ENCODE results near the gene PNMA6F. TPM values are rescaled to one million over a fixed set of nuclear protein-coding genes. Genes with fewer than 3 reads are reported as not detected.
"Not testable (repeated sequence)": the region's sequence is repeated elsewhere in the genome, so short reads cannot be mapped to it uniquely, and the experiment has no call there.

The PNMA6F gene
- total RNA-seq, 3 donors from 2014 or later, result not detected

DNA sequence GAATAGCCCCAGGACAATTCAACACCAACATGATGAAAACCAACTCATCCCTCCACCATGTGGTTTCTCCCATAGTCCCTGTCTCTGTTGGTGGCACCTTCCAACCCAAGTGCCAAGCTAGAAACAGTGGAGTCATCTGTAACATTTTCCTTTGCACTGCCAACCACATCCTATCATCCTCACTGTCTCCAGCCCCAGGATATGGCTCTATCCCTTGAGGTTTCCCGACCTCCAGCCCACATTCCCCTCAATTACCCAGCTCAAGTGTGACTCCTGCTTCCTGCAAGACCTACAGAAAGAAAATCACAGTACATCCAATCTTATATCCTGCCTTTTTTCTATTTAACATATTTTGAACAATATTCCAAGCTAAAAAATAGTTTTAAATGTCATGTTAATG, 24.2 kb downstream of the PNMA6F start:
- TF ChIP-seq, protein P1, sequence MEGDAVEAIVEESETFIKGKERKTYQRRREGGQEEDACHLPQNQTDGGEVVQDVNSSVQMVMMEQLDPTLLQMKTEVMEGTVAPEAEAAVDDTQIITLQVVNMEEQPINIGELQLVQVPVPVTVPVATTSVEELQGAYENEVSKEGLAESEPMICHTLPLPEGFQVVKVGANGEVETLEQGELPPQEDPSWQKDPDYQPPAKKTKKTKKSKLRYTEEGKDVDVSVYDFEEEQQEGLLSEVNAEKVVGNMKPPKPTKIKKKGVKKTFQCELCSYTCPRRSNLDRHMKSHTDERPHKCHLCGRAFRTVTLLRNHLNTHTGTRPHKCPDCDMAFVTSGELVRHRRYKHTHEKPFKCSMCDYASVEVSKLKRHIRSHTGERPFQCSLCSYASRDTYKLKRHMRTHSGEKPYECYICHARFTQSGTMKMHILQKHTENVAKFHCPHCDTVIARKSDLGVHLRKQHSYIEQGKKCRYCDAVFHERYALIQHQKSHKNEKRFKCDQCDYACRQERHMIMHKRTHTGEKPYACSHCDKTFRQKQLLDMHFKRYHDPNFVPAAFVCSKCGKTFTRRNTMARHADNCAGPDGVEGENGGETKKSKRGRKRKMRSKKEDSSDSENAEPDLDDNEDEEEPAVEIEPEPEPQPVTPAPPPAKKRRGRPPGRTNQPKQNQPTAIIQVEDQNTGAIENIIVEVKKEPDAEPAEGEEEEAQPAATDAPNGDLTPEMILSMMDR (IDR thresholded peaks at IDR 0.05), result no peak
- Histone ChIP-seq H3K4me1 (ENCODE audit: low read depth) (no peaks in the 10 kb centered on the region), H3K4me3 (no peak overlapping the region), H3K9me3 (no peaks in the 10 kb centered on the region), H3K36me3 (ENCODE audit: low read depth) (no peaks in the 10 kb centered on the region)
- intact Hi-C loops (cut with DNase I, micrococcal nuclease), result no loop called here
- no peak for ATAC-seq
- no peak for DNase-seq

DNA sequence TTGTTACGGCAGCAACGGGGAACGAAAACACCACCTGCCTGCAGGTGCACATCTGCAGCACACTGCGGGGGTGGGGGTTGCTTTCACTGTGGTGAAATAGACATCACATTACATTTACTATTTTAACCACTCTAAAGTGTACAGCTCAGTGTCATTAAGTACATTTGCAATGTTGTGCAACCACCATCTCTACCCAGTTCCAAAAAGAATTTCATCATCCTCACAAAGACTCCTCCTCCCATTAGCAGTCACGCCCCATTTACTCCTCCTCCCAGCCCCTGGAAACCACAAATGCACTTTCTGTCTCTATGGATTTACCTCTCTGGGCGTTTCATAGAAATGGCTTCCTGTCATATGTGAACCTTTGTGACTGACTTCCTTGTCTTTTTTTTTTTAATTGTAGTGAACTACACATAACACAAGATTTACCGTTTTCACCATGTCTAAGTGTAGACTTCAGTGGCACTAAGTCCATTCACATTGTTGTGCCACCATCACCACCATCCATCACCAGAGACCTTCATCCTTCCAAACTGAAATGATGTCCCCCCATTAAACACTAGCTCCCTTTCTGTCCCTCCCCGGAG, 28.0 kb downstream of the PNMA6F start:
- H3K9me3 ChIP-seq; H3K4me1 ChIP-seq (ENCODE audit: low read depth); H3K4me3 ChIP-seq; DNase-seq; intact Hi-C loops (cut with DNase I, micrococcal nuclease); H3K36me3 ChIP-seq (ENCODE audit: low read depth): not testable (repeated sequence)
- peak; percentile 32 for ATAC-seq

DNA sequence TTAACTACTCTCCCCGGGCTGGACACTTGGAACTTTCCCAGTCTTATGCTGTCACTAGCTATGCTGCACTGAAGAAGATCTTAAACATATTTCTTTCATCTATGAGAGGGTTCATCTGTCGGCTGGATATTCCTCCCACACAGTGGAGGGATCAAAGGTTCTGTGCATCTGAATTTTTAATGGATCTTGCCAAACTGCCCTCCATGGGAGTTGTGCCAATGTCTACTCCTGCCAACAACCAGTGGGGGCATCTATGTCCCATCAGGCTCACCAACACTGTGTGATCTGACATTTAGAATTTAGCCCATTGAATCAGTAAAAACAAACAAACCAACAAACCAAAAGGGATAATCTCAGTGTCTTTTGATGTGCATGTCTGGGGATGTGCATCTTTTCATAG, 32.8 kb downstream of the PNMA6F start:
- H3K4me3 ChIP-seq; DNase-seq; H3K9me3 ChIP-seq; ATAC-seq; intact Hi-C loops (cut with DNase I, micrococcal nuclease); H3K36me3 ChIP-seq (ENCODE audit: low read depth); H3K4me1 ChIP-seq (ENCODE audit: low read depth): not testable (repeated sequence)

DNA sequence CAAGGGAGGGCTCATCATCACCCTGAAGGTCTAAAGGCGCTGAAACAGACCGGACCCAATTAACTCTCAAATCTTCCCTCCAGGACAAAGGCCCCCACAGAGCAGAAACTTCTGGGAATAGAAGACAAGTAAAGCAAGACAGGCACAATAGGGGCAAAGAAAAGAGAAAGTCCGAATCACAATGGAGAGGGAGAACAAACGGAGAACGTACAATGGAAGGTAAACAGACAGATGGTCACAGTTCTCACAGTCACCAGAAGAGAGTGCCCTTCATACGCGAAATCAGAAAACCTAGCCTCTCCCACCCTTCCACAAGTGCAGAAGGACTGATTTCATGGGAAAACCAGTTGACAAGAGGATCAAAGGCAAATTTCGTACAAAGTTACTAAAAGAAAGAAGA, 35.9 kb downstream of the PNMA6F start:
- DNase-seq; H3K36me3 ChIP-seq (ENCODE audit: low read depth); intact Hi-C loops (cut with DNase I, micrococcal nuclease); H3K4me1 ChIP-seq (ENCODE audit: low read depth); H3K9me3 ChIP-seq; H3K4me3 ChIP-seq; ATAC-seq: not testable (repeated sequence)

DNA sequence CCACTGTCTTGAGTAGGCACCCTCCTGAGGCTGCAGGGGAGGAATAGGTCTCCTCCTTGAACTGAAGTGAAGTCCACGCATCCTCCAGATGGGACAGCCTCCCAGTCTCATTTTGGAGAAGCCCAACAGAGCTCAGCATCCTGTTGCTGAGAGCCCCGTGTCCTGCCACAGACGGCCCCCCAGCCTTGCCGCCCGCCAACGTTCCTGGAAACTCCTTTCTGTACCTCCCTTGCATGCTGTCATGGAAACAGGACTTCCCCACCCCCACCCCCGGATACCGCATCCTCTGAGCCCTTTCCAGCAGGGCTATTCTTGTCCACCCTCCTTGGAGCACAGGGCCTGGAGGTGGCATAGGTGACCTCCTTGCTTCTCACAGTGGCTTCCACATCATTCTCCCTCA, 37.6 kb downstream of the PNMA6F start:
- H3K4me1 ChIP-seq (ENCODE audit: low read depth); DNase-seq; H3K36me3 ChIP-seq (ENCODE audit: low read depth); intact Hi-C loops (cut with DNase I, micrococcal nuclease); H3K9me3 ChIP-seq; ATAC-seq; H3K4me3 ChIP-seq: not testable (repeated sequence)

DNA sequence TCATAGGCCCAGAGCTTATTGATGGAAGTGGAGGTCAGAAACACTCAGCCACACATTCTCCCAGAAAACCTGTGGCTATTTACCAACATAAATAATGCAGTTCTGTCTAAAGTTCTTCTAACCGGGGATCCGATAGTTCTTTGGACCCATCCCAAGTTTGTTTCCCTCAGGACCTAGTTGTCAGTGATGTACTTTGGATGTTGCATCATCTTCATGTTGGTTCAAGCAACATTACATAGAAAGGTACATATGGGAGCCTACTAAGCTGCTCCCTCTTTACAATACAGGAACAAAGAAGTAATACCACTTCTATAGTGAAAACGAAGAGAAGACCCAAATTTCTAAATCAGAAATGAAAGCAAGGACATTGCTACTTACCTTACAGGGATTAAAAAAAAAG, 39.8 kb downstream of the PNMA6F start:
- DNase-seq; H3K9me3 ChIP-seq; intact Hi-C loops (cut with DNase I, micrococcal nuclease); H3K4me1 ChIP-seq (ENCODE audit: low read depth); H3K4me3 ChIP-seq; H3K36me3 ChIP-seq (ENCODE audit: low read depth); ATAC-seq: not testable (repeated sequence)

DNA sequence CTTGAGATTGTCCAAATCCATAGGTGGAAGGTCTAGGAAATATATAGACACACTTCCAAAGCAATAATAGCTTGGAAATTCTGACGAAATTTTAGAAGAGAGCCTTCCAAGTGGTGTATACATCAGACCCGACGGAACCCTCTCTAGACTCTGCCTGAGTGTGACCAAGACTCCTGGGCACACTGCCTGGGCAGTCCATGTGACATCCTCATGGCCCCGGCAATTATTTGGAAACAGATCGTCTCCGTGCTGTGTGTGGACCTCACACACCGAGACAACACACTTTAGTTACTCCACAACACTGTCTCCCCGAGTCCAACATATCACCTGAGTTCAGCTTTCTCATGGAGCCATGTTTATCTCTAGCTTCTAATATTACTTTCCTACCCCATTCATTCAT, 42.3 kb downstream of the PNMA6F start:
- ATAC-seq; DNase-seq; H3K36me3 ChIP-seq (ENCODE audit: low read depth); intact Hi-C loops (cut with DNase I, micrococcal nuclease); H3K4me1 ChIP-seq (ENCODE audit: low read depth); H3K9me3 ChIP-seq; H3K4me3 ChIP-seq: not testable (repeated sequence)

DNA sequence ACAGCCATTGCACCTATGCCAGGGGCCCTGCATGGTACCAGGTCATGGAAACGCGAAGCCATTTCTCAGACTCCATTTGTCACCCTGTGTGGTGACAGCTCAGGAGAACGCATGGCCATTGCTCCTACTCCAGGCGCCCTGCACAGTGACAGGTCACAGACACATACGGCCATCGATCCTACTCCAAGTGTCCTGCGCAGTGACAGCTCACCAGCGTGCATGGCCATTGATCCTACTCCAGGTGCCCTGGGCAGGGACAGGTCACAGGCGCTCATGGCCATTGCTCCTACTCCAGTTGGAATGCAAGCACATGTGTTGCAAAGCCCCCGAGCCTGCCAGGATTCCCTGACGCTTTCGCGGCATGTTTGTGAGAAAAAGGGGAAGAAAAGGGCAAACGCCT, 45.5 kb downstream of the PNMA6F start:
- H3K36me3 ChIP-seq (ENCODE audit: low read depth); ATAC-seq; DNase-seq; H3K4me3 ChIP-seq; H3K9me3 ChIP-seq; intact Hi-C loops (cut with DNase I, micrococcal nuclease); H3K4me1 ChIP-seq (ENCODE audit: low read depth): not testable (repeated sequence)

DNA sequence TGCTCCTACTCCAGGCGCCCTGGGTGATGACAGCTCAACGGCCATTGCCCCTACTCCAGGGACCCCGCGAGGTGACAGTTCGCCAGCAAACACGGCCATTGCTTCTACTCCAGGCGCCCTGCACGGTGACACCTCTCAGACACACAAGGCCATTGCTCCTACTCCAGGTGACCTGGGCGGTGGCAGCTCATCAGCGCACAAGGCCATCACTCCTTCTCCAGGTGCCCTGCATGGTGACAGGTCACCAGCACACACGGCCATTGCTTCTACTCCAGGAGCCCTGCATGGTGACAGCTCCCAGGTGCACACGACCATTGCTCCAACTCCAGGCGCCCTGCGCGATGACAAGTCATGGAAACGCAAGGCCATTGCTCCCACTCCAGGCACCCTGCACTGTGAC, 46.1 kb downstream of the PNMA6F start:
- DNase-seq; ATAC-seq; intact Hi-C loops (cut with DNase I, micrococcal nuclease); H3K4me1 ChIP-seq (ENCODE audit: low read depth); H3K4me3 ChIP-seq; H3K9me3 ChIP-seq; H3K36me3 ChIP-seq (ENCODE audit: low read depth): not testable (repeated sequence)

DNA sequence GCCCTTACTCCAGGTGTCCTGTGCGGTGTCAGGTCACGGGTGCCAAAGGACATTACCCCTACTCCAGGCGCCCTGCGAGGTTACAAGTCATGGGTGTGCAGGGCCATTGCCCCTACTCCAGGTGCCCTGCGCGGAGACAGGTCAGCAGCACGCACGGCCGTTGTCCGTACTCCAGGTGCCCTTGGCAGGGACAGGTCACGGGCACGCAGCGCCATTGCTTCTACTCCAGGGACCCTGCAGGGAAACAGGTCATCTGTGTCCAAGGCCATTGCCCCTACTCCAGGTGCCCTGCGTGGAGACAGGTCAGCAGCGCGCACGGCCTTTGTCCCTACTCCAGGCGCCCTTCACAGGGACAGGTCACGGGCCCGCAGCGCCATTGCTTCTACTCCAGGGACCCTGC, 49.0 kb downstream of the PNMA6F start:
- ATAC-seq; H3K4me1 ChIP-seq (ENCODE audit: low read depth); H3K9me3 ChIP-seq; H3K36me3 ChIP-seq (ENCODE audit: low read depth); intact Hi-C loops (cut with DNase I, micrococcal nuclease); H3K4me3 ChIP-seq: not testable (repeated sequence)
- DNase-seq, result peak in 1 of 3 donors; percentile 38

DNA sequence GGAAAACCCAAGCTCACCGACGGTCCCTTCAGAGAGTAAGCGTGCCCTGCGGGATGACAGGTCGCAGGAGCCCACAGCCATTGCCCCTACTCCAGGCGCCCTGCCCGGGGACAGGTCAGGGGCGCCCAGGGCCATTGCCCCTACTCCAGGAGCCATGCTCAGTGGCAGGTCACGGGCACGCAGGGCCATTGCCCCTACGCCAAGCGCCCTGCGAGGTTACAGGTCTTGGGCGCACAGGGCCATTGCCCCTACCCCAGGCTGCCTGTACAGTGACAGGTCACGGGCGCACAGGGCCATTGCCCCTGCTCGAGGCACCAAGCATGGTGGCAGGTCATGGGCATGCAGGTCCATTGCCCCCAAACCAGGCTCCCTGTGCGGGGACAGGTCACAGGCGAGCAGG, 49.5 kb downstream of the PNMA6F start:
- H3K4me1 ChIP-seq (ENCODE audit: low read depth); H3K9me3 ChIP-seq; ATAC-seq; H3K36me3 ChIP-seq (ENCODE audit: low read depth); DNase-seq; intact Hi-C loops (cut with DNase I, micrococcal nuclease); H3K4me3 ChIP-seq: not testable (repeated sequence)

Other genes with a start within 250 kb of the PNMA6F start
- 1 to 10 TPM in 1 of 3 donors, under 1 TPM in 2; 0.26 to 2.6 (median 0.27) TPM for gene PNMA6A, start 249.3 kb downstream of the PNMA6F start, total RNA-seq
- gene MAGEA1, start 142.5 kb downstream of the PNMA6F start, total RNA-seq, result not detected
- gene ZNF275, start 12.4 kb upstream of the PNMA6F start, total RNA-seq, result 1 to 10 TPM; 5.2 to 10.0 (median 6.1) TPM
- not detected for gene PNMA6E, start 79.6 kb upstream of the PNMA6F start, total RNA-seq
- 1 to 10 TPM in 1 of 3 donors, under 1 TPM in 2; 0.17 to 1.6 (median 0.22) TPM for gene ZFP92, start 89.7 kb upstream of the PNMA6F start, total RNA-seq
- 1 to 10 TPM in 1 of 3 donors, under 1 TPM in 2; 0.55 to 1.2 (median 0.63) TPM for gene TREX2, start 124.3 kb upstream of the PNMA6F start, total RNA-seq
- 10 to 100 TPM; 14.2 to 22.5 (median 19.5) TPM for gene HAUS7, start 148.8 kb upstream of the PNMA6F start, total RNA-seq
- gene BGN, start 173.2 kb upstream of the PNMA6F start, total RNA-seq, result 10 to 100 TPM in 2 of 3 donors, 1 to 10 TPM in 1; 3.5 to 21.8 (median 10.1) TPM
- gene ATP2B3, start 195.9 kb upstream of the PNMA6F start, total RNA-seq, result 1 to 10 TPM in 1 of 3 donors, under 1 TPM in 1, not detected in 1; 0.07 to 1.1 TPM

All from mucosa of descending colon (tissue), 3 donors.